GM19240 (cell line): Measurements from ENCODE around the gene UMODL1.
A peak's percentile ranks its signal among the peaks of the same experiment; 100 is the strongest.
"Not testable (repeated sequence)": the region's sequence is repeated elsewhere in the genome, so short reads cannot be mapped to it uniquely, and the experiment has no call there.

Source experiments
- DNase-seq: peaks from one replicate; pipeline ENCODE4 v3.0.0; 2011; ENCODE audit warnings: low spot score; ENCODE audit not compliant: insufficient read length

The UMODL1 gene

DNA sequence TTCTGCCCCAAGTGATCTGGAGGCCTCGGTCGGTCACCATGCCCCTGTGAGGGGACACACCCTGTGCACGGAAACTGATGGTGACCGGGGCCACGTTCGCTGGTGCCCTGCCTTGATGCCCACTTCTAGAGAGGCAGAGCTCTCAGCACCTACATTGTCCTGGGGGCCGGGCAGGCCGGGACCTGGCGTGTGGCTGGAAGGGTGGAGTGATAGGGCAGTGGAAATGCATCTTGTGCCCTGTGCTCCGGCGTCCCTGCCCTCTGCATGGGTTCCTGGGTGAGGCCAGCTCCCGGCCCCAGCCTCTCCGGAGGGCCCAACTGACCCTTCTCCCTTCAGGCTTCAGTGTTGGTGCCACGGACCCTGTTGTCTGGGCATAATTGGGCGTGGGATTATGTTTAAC lies 11.0 kb upstream of the UMODL1 start:
- DNase-seq: no peak

DNA sequence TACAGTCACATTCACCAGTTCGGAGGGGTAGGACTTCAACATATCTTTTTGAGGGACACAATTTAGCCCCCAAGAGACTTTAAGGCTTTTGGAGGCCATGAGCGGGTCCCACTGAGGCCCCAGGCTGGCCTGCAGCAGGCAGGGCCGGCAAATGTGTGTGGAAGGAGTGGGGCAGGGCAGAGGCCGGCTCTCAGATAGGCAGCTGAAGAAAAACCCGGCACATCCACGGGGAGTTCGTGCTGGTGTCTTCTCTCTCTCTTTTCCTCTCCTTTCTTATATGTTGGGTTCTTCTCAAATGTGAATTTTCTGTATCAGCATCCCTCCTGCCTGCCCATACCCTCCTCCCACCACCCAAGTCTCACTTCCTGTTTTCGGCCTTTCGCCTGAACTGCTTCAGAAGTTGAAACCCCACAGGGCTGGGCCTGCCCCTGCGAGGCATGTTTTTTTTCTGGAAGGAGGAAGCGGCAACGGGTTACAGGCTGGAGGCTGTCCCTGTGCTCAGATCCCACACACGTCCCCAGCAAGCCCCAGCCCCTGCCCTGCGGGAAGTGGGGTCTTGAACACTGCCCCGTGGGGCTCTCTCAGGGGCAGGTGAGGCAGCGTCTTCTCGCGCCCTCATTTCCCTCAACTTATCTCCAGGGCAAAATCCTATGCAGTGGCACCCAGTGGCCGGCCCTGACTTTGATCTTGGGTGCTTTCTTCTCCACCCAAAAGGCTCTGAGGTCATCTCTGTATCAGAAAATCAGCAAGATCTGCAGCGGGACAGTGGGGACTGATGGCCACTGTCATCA lies 9.7 kb upstream of the UMODL1 start:
- peak; percentile 76 for DNase-seq

GRCh38 chr21:42061986-42062235 lies 9.2 kb upstream of the UMODL1 start:
- DNase-seq: no peak

DNA sequence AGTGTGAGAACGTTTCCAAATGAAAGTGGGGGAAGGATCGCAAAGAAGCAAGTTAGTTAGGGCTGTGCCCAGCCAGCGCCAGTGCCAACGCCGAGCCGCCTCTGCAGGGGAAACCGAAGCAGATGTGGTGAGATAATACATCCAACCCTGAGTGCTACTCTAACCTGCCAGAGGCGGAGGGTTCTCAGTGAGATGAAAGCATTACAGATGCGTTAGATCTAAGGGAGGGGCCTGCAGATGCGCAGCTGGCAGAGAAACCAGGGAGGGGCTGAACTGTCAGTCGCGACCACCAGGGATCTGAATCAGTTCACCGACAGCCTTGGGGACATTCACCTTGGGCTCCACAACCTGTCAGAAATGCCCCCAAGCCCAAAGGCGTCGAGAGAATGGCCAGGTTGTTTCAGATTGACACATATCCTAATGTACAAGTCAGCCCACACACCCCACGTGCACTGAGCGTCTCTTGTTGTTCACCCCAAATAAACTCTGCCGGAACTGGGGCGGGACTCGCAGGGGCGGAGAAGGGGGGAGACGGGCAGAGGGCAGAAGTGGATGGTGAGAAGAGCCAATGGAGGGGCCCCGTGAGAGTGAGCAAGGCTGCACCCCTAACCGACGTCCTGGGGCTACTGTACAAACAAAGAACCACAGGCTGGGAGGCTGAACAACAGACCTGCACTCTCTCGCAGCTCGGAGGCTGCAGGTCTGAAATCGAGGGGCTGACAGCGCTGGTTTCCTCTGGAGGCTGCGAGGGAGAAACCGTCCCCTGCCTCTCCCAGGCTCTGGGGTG lies 8.7 kb upstream of the UMODL1 start:
- DNase-seq: peak; percentile 58

- DNase-seq: no peak
These were observed 7.9 kb upstream of the UMODL1 start for GRCh38 chr21:42063191-42063570.

GRCh38 chr21:42063571-42064521 lies 7.3 kb upstream of the UMODL1 start:
- DNase-seq: peak; percentile 35

DNA sequence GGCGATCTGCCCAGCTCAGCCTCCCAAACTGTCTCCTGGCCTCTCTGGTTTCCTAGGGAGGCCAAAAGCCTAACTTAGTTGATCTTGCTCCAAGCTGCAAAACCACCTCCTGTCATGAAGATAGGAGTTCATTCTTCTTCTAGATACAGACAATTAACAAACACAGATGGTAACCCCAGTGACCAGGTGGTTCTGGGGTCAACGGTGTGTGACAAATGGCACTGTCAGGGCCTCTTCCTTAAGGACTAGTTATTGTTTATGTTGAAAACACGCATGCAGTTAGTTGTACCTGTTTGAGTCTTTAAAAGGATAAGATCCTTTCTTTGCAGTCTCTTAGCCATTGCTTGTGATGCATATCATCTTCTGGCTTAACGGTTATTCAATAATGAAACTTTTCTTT lies 4.6 kb upstream of the UMODL1 start:
- DNase-seq: no peak

DNA sequence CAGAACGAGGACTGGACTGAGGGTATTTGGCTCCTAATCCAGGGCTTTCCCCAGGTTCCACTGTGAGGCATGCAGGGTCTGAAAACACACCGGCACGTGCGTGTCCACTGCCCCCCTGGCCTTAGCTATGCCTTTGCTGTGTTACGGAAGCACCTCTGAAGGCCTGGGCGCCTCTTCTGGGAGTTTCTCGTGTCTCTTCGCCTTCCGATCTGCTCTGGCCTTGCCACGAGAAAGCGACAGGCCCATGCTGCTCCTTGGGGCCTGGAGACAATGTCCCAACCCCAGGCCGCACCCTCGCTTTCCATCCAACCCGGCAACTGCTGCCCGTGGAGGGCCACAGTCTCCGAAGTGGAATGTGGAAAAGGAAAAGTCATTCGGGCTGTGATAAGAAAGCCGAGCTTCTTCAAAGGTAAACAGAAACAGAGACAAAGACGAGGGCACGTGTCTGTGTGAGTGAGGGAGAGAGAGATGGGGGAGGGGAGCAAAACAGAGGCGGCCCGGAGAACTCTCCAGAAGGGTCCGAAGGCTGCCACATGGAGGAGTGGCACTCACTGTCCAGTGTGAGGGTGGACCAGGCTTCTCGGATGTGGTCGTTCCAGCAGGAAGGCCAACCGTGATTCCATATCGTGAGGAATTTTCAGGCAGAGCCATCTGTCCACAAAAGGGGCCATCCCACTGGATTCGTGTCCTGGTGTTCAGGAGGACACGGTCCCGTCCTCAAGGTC lies 3.4 kb upstream of the UMODL1 start:
- DNase-seq: no peak

GRCh38 chr21:42068256-42068545 lies 2.9 kb upstream of the UMODL1 start:
- no peak for DNase-seq

DNA sequence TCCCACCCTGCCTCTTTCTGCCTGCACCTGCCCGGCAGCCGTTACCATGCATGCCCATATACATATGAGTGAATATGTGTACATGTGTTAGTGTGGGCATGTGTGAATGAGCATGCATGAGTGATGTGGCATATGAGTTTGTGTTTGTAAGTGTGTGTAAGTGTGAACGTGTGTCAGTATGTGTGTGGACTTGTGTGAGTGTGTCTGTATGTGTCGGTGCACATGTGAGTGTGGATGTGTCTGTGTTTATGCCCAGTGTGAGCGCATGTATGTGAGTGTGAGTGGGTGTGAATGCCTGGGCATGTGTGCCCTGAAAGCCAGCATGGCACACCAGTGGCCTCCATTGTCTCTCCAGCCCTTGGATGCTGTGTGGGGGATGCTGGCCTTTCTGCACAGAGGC lies 2.5 kb upstream of the UMODL1 start:
- no peak for DNase-seq

DNA sequence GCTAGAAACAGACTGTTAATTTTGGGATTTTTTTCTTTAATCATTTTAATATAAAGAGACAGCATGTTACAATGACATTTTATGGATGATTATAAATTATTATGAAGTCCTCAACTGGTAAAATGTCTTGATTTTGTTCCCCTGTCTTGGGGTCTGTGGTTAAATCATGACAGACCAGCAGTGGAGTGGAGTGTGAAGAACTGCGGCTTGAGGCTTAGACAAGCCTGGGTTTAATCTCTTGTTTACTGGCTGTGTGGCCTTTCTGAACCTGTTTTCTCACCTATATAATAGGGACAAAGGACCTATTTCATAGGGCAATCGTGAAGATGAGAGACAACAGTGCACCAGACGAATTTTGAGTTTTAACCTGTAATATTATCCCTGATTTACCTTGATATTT lies 1.8 kb upstream of the UMODL1 start:
- no peak for DNase-seq

GRCh38 chr21:42069843-42070242 lies 1.3 kb upstream of the UMODL1 start:
- no peak for DNase-seq

DNA sequence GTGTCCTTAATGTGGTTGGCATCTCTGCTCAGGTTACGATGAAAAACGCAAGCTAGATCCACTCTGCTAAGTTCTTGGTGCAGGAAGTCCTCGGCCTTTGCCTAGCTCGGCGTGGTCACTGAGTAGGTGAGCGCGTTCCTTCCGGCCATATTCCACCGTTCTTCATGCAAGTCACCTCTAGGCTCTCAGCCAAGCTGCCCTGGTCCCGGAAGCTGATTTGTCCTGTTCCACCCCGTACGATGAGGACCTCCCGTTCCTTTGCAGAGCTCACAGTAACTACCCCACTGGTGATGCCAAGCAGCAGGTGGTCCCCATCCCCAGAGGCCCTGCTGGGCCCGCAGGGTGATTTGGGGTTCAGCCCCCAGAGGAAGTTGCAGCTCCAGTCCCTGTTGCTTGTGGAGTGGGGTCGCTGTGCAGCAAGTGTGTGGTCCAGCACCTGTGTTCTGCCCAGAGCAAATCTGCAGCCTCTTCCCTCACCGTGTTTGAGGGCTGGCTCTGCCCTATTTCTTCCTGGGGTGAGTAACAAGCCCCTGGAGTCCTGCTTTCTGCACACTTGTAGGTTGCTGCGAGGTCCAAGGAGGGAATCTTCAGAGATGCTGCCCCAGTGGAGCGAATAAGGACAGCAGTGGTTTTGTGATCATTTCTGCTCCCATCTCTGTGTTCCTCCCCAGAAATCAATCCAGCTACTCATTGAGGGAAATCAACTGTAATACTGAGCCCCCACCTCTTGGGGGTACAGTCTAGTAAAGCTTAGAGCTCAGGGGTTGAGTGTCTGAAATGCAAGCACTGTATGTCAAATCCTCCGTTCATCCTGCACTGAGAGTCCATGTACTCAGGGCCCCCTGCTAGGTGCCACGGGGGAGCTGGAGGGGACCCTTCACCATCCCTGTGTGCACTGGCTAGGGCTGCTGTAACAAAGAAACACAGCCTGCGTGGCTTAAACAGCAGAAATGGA lies 2.3 kb downstream of the UMODL1 start:
- no peak for DNase-seq

DNA sequence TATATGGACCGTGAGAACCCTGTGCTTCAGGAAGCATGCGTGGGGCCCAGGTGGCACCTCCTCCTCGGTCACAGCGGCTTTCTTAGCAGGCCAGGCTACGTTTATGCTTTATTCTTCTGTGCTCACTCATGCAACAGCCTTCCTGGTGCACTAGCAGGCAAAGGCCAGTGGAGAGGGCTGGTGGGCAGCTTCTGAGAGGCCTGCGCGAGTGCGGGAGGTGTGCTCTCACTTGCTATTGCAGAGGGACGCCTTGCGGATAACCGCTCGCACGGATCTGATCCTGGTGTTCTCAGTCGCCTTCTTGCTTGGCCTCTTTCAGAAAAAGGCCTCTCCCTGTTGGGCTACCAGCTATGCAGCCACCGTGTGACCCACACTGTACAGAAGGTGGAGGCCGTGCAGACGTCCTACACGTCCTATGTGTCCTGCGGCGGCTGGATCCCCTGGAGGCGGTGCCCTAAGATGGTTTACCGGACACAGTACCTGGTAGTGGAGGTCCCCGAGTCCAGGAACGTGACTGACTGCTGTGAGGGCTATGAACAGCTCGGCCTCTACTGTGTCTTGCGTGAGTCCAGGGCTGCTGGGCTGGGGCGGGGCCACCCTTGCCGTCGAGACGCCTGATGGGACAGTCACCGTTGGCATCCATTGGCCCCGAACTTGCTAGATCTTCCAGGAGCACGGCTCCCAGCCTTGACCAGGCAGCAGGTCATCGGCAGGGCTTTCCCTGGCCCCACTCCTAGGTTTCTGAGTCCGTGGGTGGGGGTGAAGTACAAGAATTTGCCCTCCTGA lies 4.8 kb downstream of the UMODL1 start:
- no peak for DNase-seq

GRCh38 chr21:42077685-42078238 lies 6.6 kb downstream of the UMODL1 start:
- DNase-seq: peak; percentile 77

GRCh38 chr21:42078247-42079007 lies 7.3 kb downstream of the UMODL1 start:
- DNase-seq: not testable (repeated sequence)

DNA sequence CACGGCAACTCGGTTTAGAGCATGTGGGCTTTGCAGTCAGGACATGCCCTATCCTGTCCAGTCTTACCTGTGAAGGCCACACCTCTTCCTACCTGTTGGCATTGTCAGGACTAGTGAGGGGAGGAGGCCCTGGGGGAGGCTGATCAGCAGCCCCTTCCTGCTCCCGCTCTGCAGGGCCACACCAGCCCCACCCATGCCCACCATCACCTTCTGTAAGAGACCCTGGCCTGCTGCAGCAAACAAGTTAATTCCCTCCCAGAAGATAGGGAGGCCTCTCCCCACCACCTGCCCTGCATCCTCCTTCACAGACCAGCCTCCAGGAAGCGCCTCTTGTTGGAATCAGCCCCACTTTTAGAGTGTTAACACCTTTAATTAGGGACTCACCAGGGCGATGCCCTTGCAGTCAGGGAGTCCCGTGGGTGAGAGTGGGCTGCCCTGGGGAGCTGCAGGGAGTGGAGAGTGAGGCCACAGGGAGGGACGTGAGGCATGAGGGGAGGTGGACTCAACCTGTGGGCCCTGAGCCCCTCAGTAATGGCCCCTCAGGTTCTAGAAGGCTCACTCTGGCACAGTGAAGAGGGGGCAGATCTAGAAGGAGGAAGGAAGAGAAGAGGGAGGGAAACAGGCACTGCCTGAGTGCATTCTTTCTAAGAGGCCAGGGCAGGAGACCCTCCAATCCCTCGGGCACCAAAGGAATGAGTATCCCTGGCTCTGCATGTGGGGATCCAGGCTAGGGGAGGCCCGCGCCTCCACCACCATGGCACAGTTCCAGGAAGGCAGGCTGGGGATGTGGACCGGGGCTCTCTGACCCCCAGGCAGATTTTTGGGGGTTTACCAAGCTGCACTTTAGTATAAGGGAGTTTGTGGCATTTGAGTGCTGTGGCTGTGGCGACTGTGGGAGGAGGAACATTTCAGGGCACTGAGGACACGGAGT lies 8.2 kb downstream of the UMODL1 start:
- no peak for DNase-seq
